HEK293T (cell line): ENCODE measurements around the gene SGCA.
A peak's percentile ranks its signal among the peaks of the same experiment; 100 is the strongest.

Source experiments
- CTCF ChIA-PET: fragments of 350-600 bp; formaldehyde crosslinking; extraction: SDS; loops from one replicate; lab custom pipeline; 2021; ENCODE audit warnings: antibody characterized with exemption, inconsistent platforms; lab: Yijun Ruan, JAX
- POLR2A ChIA-PET: fragments of 350-600 bp; formaldehyde crosslinking; extraction: SDS; loops from one replicate; lab custom pipeline; 2020; ENCODE audit warnings: antibody characterized with exemption, inconsistent platforms; lab: Yijun Ruan, JAX
- DNase-seq: peaks from one replicate; pipeline ENCODE4 v3.0.0; 2012; ENCODE audit warnings: mixed read lengths; ENCODE audit errors: extremely low spot score
- ARNT ChIP-seq: fragments of 450-650 bp; IDR thresholded peaks from 2 replicates; pipeline ENCODE4 v1.6.1; 2017; ENCODE audit warnings: mild to moderate bottlenecking
- BHLHE40 ChIP-seq: fragments of 450-650 bp; IDR thresholded peaks from 2 replicates; pipeline ENCODE4 v1.6.1; 2016; ENCODE audit warnings: mild to moderate bottlenecking, moderate library complexity, borderline replicate concordance
- CTBP1 ChIP-seq: fragments of 450-650 bp; IDR thresholded peaks from 2 replicates; pipeline ENCODE4 v1.6.1; 2016; ENCODE audit warnings: borderline replicate concordance
- ELF4 ChIP-seq: fragments of 450-650 bp; IDR thresholded peaks from 2 replicates; pipeline ENCODE4 v1.6.1; 2017; ENCODE audit warnings: antibody characterized with exemption
- FOXA1 ChIP-seq: fragments of 450-650 bp; IDR thresholded peaks from 2 replicates; pipeline ENCODE4 v1.6.1; 2016; ENCODE audit warnings: mild to moderate bottlenecking
- FOXK2 ChIP-seq: fragments of 450-650 bp; IDR thresholded peaks from 2 replicates; pipeline ENCODE4 v1.6.1; 2016; ENCODE audit warnings: mild to moderate bottlenecking
- FOXM1 ChIP-seq: fragments of 450-650 bp; IDR thresholded peaks from 2 replicates; pipeline ENCODE4 v1.6.1; 2017; ENCODE audit warnings: mild to moderate bottlenecking, borderline replicate concordance
- HDGF ChIP-seq: fragments of 450-650 bp; IDR thresholded peaks from 2 replicates; pipeline ENCODE4 v1.6.1; 2017; ENCODE audit warnings: antibody characterized with exemption, borderline replicate concordance
- L3MBTL2 ChIP-seq: fragments of 450-650 bp; conservative IDR thresholded peaks from 2 replicates; pipeline ENCODE4 v1.6.1; 2016; ENCODE audit warnings: mild to moderate bottlenecking
- LEF1 ChIP-seq: fragments of 450-650 bp; IDR thresholded peaks from 2 replicates; pipeline ENCODE4 v1.6.1; 2017; ENCODE audit warnings: mild to moderate bottlenecking, borderline replicate concordance
- NFRKB ChIP-seq: fragments of 450-650 bp; IDR thresholded peaks from 2 replicates; pipeline ENCODE4 v1.6.1; 2016; ENCODE audit warnings: mild to moderate bottlenecking, moderate library complexity
- PKNOX1 ChIP-seq: fragments of 450-650 bp; IDR thresholded peaks from 2 replicates; pipeline ENCODE4 v1.6.1; 2016
- SP1 ChIP-seq: fragments of 450-650 bp; IDR thresholded peaks from 2 replicates; pipeline ENCODE4 v1.6.1; 2017
- SUZ12 ChIP-seq: fragments of 450-650 bp; IDR thresholded peaks from 2 replicates; pipeline ENCODE4 v1.6.1; 2016; ENCODE audit warnings: mild to moderate bottlenecking
- TARDBP ChIP-seq: fragments of 450-650 bp; IDR thresholded peaks from 2 replicates; pipeline ENCODE4 v1.6.1; 2016
- ZNF384 ChIP-seq: fragments of 450-650 bp; IDR thresholded peaks from 2 replicates; pipeline ENCODE4 v1.6.1; 2016

Gene SGCA

GRCh38 chr17:50154604-50155003 is 11.2 kb upstream of the SGCA start:
- DNase-seq, result no peak
- POLR2A ChIA-PET, result no interaction called here
- no peak for TF ChIP-seq SP1
- TF ChIP-seq FOXA1, result no peak
- TF ChIP-seq PKNOX1, result no peak
- TF ChIP-seq L3MBTL2, result no peak
- TF ChIP-seq LEF1, result no peak
- no peak for TF ChIP-seq SUZ12
- TF ChIP-seq TARDBP, result no peak
- TF ChIP-seq ELF4, result no peak
- TF ChIP-seq ZNF384, result no peak
- no peak for TF ChIP-seq BHLHE40
- no peak for TF ChIP-seq HDGF
- TF ChIP-seq FOXM1, result no peak
- TF ChIP-seq NFRKB, result no peak
- TF ChIP-seq ARNT, result no peak
- CTCF ChIA-PET, result no interaction called here

- ChIA-PET POLR2A (no interaction called here), CTCF (no interaction called here)
- DNase-seq, result no peak
- TF ChIP-seq PKNOX1 (no peak), FOXM1 (no peak), HDGF (no peak)
Observed at GRCh38 chr17:50155115-50155819, 10.5 kb upstream of the SGCA start.

GRCh38 chr17:50157891-50158290 is 7.9 kb upstream of the SGCA start:
- DNase-seq, result no peak
- no peak for TF ChIP-seq FOXA1
- CTCF ChIA-PET, result interaction anchor here (0.6 to 1.2 kb wide), 4 partner anchors 11 to 139 kb away, joined by 3 to 4 read pairs (median 4); no protein-coding TSS in a partner anchor
- POLR2A ChIA-PET, result interaction anchor here (1.1 to 1.6 kb wide), 2 partner anchors 10 to 34 kb away, joined by 3 read pairs; no protein-coding TSS in a partner anchor

GRCh38 chr17:50161023-50161910 is 4.5 kb upstream of the SGCA start:
- TF ChIP-seq CTBP1, result no peak
- TF ChIP-seq ELF4, result no peak
- no peak for TF ChIP-seq FOXA1
- no peak; the same call in 1 of the 2 replicates for TF ChIP-seq FOXM1
- no peak for TF ChIP-seq TARDBP
- TF ChIP-seq NFRKB, result no peak
- no peak for TF ChIP-seq HDGF
- TF ChIP-seq LEF1, result no peak
- no peak for TF ChIP-seq PKNOX1
- TF ChIP-seq ZNF384, result no peak
- TF ChIP-seq SUZ12, result no peak
- no peak for TF ChIP-seq FOXK2
- TF ChIP-seq L3MBTL2, result no peak; the same call in none of the 2 replicates
- TF ChIP-seq ARNT, result no peak
- TF ChIP-seq SP1, result no peak
- peak; percentile 99 for DNase-seq
- POLR2A ChIA-PET, result interaction anchor here (0.5 to 2.8 kb wide), 26 partner anchors 9 to 130 kb away, joined by 3 to 98 read pairs (median 7); partner anchors contain the start of genes PDK2, PPP1R9B and SAMD14
- CTCF ChIA-PET, result interaction anchor here (0.5 to 2.8 kb wide), 24 partner anchors 8 to 847 kb away, joined by 3 to 34 read pairs (median 4); no protein-coding TSS in a partner anchor

- TF ChIP-seq LEF1 (no peak), ZNF384 (no peak)
- ChIA-PET CTCF (interaction anchor here (0.9 to 2.8 kb wide), 13 partner anchors 10 to 74 kb away, joined by 3 to 34 read pairs (median 9); no protein-coding TSS in a partner anchor), POLR2A (interaction anchor here (0.5 to 2.8 kb wide), 26 partner anchors 8 to 130 kb away, joined by 3 to 98 read pairs (median 7); partner anchors contain the start of genes PDK2, PPP1R9B and SAMD14)
- no peak for DNase-seq
Observed at GRCh38 chr17:50161911-50162288, 3.9 kb upstream of the SGCA start.
